NT2/D1 (cell line): ENCODE measurements around the gene PDK1.

Experiments
- DNase-seq: peaks from one replicate; pipeline ENCODE4 v3.0.0-alpha.2; 2011; ENCODE audit warnings: low read depth, low spot score
- H3K27me3 ChIP-seq: 2 replicates; pipeline ENCODE4 v1.6.0; 2011; ENCODE audit warnings: mild to moderate bottlenecking; ENCODE audit not compliant: insufficient read length, insufficient read depth
- H3K36me3 ChIP-seq: 2 replicates; pipeline ENCODE4 v1.6.1; 2011; ENCODE audit warnings: mild to moderate bottlenecking, low read length, mixed read lengths; ENCODE audit not compliant: insufficient read depth, insufficient read length
- H3K4me1 ChIP-seq: 2 replicates; pipeline ENCODE4 v1.5.1; 2011; ENCODE audit not compliant: insufficient read depth, insufficient read length
- H3K4me3 ChIP-seq: 2 replicates; pipeline ENCODE4 v1.5.1; 2011; ENCODE audit warnings: low read depth; ENCODE audit not compliant: insufficient read length
- H3K9ac ChIP-seq: 2 replicates; pipeline ENCODE4 v1.6.0; 2011; ENCODE audit warnings: low read depth; ENCODE audit not compliant: insufficient read length
- H3K9me3 ChIP-seq: 2 replicates; pipeline ENCODE4 v1.5.1; 2011; ENCODE audit warnings: mild to moderate bottlenecking, low read length; ENCODE audit not compliant: insufficient read depth
- SUZ12 ChIP-seq: IDR thresholded peaks from 2 replicates; pipeline ENCODE4 v1.6.1; 2011; ENCODE audit not compliant: insufficient read length, insufficient read depth; ENCODE audit errors: extremely low read depth
- YY1 ChIP-seq: IDR thresholded peaks from 2 replicates; pipeline ENCODE4 v1.6.1; 2011; ENCODE audit not compliant: insufficient read length, insufficient read depth
- ZNF274 ChIP-seq: IDR thresholded peaks from 2 replicates; pipeline ENCODE4 v1.6.1; 2011; ENCODE audit warnings: mild to moderate bottlenecking, low read depth, low read length

Gene PDK1

GRCh38 chr2:172627181-172627580 is 71.3 kb downstream of the PDK1 start:
- H3K9ac ChIP-seq, result no peak overlapping the region
- no peaks in the 10 kb centered on the region for H3K27me3 ChIP-seq
- peaks cover 4% of the 10 kb centered on the region for H3K36me3 ChIP-seq
- no peak overlapping the region for H3K4me3 ChIP-seq
- no peak for DNase-seq
- H3K9me3 ChIP-seq, result peaks cover 10% of the 10 kb centered on the region
- TF ChIP-seq SUZ12, result no peak
- no peak for TF ChIP-seq ZNF274
- no peak for TF ChIP-seq YY1
- H3K4me1 ChIP-seq, result no peaks in the 10 kb centered on the region

DNA sequence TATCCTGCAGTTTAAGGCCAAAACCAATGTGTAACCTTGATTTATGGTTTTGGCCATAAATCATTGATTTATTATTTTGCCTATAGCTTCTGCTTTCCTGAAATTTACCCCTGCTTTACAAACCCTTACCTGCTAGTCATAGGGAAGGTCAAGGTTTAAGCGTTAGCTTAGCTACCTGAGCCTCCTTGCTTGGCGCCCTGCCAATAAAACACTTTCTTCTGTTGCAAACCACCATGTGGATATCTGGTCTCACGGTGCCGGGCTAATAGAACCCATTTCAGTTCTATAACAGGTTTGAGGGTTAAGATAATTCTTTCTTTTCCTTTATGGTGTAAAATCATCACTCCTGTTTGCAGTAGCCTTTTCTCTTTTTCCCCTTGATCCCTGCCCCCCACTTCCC is 72.2 kb downstream of the PDK1 start:
- no peak overlapping the region for H3K4me3 ChIP-seq
- H3K27me3 ChIP-seq, result no peaks in the 10 kb centered on the region
- peaks cover 4% of the 10 kb centered on the region for H3K36me3 ChIP-seq
- peaks cover 10% of the 10 kb centered on the region; the same call in 1 of the 2 replicates for H3K9me3 ChIP-seq
- no peaks in the 10 kb centered on the region for H3K4me1 ChIP-seq
- no peak for DNase-seq
- TF ChIP-seq SUZ12, result no peak
- TF ChIP-seq YY1, result no peak
- no peak for TF ChIP-seq ZNF274
- H3K9ac ChIP-seq, result no peak overlapping the region

DNA sequence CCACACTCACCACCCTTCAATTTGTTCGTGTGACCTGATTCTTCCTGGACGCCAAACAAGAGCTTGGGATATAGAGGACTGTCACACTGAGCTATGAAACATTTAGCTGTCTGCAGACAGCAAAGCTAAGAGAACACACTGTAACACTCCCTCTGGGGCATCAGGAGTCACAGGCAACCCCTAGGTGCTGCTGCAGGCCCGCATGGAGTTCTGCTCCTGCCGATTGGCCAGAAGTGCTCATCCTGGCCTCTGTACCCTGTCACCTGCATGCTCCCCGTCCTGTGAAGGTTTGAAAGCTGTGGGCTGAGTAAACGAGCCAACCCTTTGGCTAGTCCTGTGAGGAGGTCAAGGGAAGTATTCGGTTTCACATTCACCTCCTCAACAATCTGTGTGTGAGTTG is 73.7 kb downstream of the PDK1 start:
- TF ChIP-seq SUZ12 (no peak), YY1 (no peak), ZNF274 (no peak)
- Histone ChIP-seq H3K27me3 (no peaks in the 10 kb centered on the region), H3K4me1 (no peaks in the 10 kb centered on the region), H3K9me3 (0 out of 2 replicates have a peak, but pooled peaks cover under 1% of the 10 kb centered on the region), H3K4me3 (no peak overlapping the region), H3K9ac (no peak overlapping the region), H3K36me3 (peaks cover 4% of the 10 kb centered on the region)
- no peak for DNase-seq

- H3K36me3 ChIP-seq, result peaks cover 4% of the 10 kb centered on the region
- no peaks in the 10 kb centered on the region for H3K4me1 ChIP-seq
- H3K9ac ChIP-seq, result no peak overlapping the region
- H3K27me3 ChIP-seq, result no peaks in the 10 kb centered on the region
- H3K4me3 ChIP-seq, result no peak overlapping the region
- H3K9me3 ChIP-seq, result no peaks in the 10 kb centered on the region
- DNase-seq, result no peak
- TF ChIP-seq YY1 (no peak), SUZ12 (no peak), ZNF274 (no peak)
These were observed 74.3 kb downstream of the PDK1 start for GRCh38 chr2:172630181-172630580.

- peaks cover 3% of the 10 kb centered on the region for H3K36me3 ChIP-seq
- H3K4me1 ChIP-seq, result no peaks in the 10 kb centered on the region
- H3K27me3 ChIP-seq, result no peaks in the 10 kb centered on the region
- H3K9ac ChIP-seq, result no peak overlapping the region
- TF ChIP-seq SUZ12 (no peak), ZNF274 (no peak), YY1 (no peak)
- H3K9me3 ChIP-seq, result no peaks in the 10 kb centered on the region
- no peak overlapping the region for H3K4me3 ChIP-seq
- DNase-seq, result no peak
These were observed 78.6 kb downstream of the PDK1 start for GRCh38 chr2:172634477-172634876.

GRCh38 chr2:172635548-172635947 is 79.7 kb downstream of the PDK1 start:
- Histone ChIP-seq H3K9me3 (no peaks in the 10 kb centered on the region), H3K27me3 (no peaks in the 10 kb centered on the region), H3K9ac (no peak overlapping the region), H3K4me1 (no peaks in the 10 kb centered on the region), H3K36me3 (no peaks in the 10 kb centered on the region), H3K4me3 (no peak overlapping the region)
- peak; percentile 22 for DNase-seq
- TF ChIP-seq ZNF274 (no peak), YY1 (no peak), SUZ12 (no peak)

- DNase-seq, result no peak
- H3K9ac ChIP-seq, result no peak overlapping the region
- no peaks in the 10 kb centered on the region for H3K27me3 ChIP-seq
- H3K36me3 ChIP-seq, result no peaks in the 10 kb centered on the region
- H3K4me1 ChIP-seq, result no peaks in the 10 kb centered on the region
- H3K9me3 ChIP-seq, result no peaks in the 10 kb centered on the region
- TF ChIP-seq YY1, result no peak
- TF ChIP-seq SUZ12, result no peak
- no peak for TF ChIP-seq ZNF274
- H3K4me3 ChIP-seq, result no peak overlapping the region
These were observed 83.4 kb downstream of the PDK1 start for GRCh38 chr2:172639256-172639655.

DNA sequence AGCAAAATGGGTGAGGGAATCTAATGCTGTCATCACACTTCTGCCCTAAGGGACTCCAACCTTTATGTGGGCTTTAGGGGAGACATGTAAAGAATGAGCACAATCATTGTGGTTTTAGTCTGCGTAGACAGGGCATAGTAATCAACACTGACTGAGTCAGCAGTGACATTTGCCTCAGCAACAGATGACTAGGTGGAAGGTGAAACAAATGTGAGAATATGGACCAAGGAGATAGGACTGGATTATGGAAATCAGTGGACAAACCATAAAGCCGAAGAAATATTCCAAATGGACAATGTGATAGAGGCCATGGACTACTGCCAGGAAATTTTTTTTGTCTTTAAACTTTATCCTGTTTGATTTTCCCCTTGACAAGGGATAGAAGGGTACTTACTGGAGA is 83.9 kb downstream of the PDK1 start:
- H3K27me3 ChIP-seq, result no peaks in the 10 kb centered on the region
- no peak for DNase-seq
- no peak for TF ChIP-seq ZNF274
- TF ChIP-seq YY1, result no peak
- no peak for TF ChIP-seq SUZ12
- H3K36me3 ChIP-seq, result no peaks in the 10 kb centered on the region
- H3K4me3 ChIP-seq, result no peak overlapping the region
- no peak overlapping the region for H3K9ac ChIP-seq
- no peaks in the 10 kb centered on the region for H3K9me3 ChIP-seq
- no peaks in the 10 kb centered on the region for H3K4me1 ChIP-seq
